Amygdala (tissue), 56 donors: Measurements from ENCODE around the gene SDCCAG8.
A peak's percentile ranks its signal among the peaks of the same experiment; 100 is the strongest.

ENCODE experiments used
- DNase-seq, 56 donors: peaks; one replicate each; lab custom pipeline; 2025; lab: John Stamatoyannopoulos, UW

The SDCCAG8 gene

DNA sequence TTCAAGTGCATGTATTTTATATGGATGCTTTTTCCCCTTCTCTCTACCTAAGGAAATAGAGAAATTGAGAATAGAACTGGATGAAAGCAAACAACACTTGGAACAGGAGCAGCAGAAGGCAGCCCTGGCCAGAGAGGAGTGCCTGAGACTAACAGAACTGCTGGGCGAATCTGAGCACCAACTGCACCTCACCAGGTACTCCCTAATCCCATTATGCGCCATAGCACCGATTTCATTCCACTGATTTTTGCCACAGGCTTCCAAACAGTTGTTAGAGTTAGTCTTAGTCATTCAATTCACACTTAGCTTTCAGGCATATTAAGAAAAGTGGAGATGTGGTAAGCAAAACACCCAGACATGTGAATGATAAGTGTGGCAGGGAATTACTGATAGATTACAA lies 122.8 kb downstream of the SDCCAG8 start:
- DNase-seq: no peak

DNA sequence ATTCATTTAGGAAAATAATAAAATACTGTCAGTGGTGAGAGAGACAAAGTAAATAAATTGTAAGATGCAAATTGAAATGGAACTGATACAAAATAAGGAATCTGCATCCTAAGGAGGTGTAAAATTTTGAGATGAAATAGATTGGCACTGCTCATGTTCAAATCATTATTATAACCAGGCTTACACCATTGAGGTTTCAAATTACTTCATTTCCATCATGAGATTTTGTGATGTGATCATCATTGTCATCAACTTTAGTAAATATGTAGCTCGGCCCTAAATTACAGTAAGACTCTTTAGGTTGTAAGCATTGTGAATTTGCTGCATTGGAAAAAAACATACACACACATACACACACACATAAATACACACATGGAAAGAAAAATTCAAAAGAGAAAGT lies 123.4 kb downstream of the SDCCAG8 start:
- no peak for DNase-seq

- no peak for DNase-seq
These were observed 123.9 kb downstream of the SDCCAG8 start for GRCh38 chr1:243379706-243380105.

DNA sequence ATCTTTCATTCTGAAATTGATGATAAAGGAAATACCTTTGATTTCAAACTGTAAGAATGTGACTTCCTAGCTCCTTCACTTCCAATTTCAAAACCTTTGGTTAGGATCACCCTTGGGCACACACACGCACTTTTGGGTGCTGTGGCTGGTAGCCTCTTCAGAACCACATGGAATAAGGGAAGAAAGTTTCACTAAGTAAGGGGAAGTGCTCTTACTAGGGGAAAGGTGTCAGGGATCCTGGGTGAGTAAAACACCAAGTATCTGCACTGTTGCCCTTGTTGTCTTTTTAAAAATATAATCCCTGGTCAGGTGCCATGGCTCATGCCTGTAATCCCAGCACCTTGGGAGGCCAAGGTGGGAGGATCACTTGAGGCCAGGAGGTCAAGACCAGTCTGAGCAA lies 132.4 kb downstream of the SDCCAG8 start:
- no peak for DNase-seq

DNA sequence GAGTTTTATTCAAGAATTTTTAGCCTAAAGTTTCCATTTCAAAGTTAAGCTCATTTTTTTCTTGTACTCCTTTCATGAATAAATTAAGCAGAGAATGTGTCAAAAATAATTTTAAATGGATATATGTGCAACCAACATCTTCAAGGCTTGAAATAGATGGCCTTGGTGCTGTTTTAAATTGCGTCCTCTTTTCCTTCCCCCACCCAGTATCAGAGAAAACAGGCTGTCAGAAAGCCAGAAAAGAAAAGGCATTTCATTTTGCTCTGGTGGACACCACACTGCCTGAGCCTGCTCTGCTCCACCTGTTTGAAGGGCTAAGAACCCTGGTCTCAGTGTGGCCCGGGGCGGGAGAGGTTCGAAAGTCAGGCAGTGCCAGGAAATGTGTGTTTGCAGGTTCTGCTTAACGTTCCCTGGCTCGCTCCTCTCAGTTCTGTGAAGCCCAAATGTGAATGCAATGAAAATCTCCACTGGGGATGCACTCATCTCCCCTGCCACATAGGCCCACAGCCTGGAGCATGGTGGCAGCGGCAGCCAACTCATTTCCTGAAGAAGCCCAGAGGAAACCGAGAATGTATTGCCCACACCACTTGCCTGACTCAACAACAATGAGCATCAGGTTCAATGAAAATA lies 134.4 kb downstream of the SDCCAG8 start:
- no peak for DNase-seq

- DNase-seq: no peak
These were observed 135.5 kb downstream of the SDCCAG8 start for GRCh38 chr1:243391355-243391754.

- DNase-seq: peak in 1 of 56 donors; percentile 17
These were observed 137.3 kb downstream of the SDCCAG8 start for GRCh38 chr1:243393096-243393495.

DNA sequence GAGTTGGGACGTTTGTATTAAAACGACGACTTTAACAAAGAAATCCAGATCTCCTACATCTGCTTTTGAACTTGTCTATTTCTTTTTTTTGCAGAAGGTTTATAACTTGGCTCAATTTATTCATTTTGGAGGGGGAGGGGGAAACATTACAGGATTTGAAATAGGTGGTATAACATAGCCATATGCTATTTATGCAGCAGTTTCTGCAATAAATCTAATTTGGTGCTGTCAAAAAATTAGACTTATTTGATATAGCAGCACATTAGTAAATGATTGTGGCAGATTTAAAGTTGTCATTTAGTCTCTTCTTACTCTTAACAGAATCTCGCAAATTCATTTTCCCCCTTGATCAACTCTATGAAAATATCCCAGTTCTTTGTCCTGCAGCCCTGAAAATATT lies 138.2 kb downstream of the SDCCAG8 start:
- DNase-seq: no peak

- no peak for DNase-seq
These were observed 139.0 kb downstream of the SDCCAG8 start for GRCh38 chr1:243394601-243395464.

DNA sequence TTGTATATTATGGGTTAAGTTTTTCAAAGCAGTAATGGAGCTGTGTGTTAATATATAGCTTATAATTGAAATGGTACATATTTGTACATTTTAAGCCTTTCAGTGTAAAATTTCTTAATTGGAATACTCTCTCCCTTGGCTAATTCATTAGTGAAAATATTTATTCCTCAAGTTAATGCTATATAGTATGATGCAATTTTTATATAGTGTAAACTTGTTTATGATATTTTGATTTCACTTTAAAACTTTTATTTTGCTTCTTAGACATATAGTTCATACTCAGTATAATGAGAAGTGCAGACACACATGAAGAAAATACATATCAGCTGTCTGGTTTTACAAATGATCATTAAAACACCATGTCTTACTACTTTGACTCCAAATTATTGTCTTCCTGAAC lies 140.6 kb downstream of the SDCCAG8 start:
- no peak for DNase-seq

DNA sequence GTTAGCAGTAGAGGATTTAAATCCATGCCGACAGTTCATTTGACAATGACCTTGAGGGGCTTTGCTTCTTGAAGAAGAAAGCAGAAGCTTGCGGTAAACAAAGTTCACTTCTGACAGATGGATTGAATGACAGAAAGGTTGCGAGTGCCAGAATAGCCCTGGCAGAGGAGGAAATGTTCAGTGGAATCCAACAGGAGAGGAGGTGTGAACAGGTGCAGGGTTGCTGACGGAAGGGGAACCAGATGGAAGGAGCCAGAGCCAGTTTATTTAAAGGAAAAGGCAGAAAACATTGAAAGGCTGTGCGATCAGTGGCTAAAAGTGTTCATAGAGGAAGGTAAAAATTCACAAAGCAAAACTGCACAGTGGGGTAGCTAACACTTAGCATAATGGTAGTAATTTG lies 141.0 kb downstream of the SDCCAG8 start:
- peak in 4 of 56 donors; percentile 13 to 29 (median 22) for DNase-seq

GRCh38 chr1:243397613-243398321 lies 141.9 kb downstream of the SDCCAG8 start:
- DNase-seq: no peak

DNA sequence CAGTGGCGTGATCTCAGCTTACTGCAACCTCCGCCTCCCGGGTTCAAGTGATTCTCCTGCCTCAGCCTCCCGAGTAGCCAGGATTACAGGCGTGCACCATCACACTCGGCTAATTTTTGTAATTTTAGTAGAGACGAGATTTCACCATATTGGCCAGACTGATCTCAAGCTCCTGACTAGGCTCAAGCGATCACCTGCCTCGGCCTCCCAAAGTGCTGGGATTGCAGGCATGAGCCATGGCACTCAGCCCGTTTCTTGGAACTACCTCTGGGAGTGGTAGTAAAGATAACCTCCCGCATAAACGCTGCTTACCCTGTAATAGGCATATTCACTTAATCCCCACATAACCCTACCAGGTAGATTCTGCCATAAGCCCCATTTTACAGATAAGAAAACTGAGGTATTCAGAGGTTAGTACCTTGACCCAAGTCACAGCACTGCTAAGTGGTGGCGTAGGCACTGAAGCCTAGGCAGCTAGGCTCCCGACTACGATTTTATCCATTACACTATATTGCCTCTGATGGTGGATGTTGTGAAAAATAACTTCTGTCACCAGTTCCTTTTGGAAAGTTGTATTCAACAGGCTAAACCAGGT lies 143.8 kb downstream of the SDCCAG8 start:
- DNase-seq: no peak

GRCh38 chr1:243402868-243403267 lies 147.0 kb downstream of the SDCCAG8 start:
- no peak for DNase-seq

GRCh38 chr1:243406424-243406823 lies 150.6 kb downstream of the SDCCAG8 start:
- no peak for DNase-seq

GRCh38 chr1:243407284-243408018 lies 151.6 kb downstream of the SDCCAG8 start:
- DNase-seq: no peak

DNA sequence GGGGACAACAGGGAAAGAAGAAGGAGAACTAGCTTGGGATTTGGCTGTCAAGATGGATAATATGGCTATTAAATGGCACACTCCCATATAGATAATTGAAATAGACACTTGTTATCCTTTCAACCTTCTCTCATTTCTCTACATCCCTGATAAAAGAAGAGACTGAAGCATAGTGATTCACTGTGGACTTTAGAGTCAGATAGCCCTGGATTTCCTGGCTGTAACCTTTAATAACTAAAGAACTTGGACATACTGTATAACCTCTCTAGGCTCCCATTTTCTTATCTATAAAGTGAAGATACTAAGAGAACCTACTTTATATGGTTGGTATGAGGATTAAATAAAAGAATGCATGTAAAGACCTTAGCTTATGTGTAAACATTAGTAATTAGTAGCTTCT lies 152.6 kb downstream of the SDCCAG8 start:
- no peak for DNase-seq

GRCh38 chr1:243409284-243409683 lies 153.4 kb downstream of the SDCCAG8 start:
- no peak for DNase-seq

- no peak for DNase-seq
These were observed 155.6 kb downstream of the SDCCAG8 start for GRCh38 chr1:243411472-243411871.

DNA sequence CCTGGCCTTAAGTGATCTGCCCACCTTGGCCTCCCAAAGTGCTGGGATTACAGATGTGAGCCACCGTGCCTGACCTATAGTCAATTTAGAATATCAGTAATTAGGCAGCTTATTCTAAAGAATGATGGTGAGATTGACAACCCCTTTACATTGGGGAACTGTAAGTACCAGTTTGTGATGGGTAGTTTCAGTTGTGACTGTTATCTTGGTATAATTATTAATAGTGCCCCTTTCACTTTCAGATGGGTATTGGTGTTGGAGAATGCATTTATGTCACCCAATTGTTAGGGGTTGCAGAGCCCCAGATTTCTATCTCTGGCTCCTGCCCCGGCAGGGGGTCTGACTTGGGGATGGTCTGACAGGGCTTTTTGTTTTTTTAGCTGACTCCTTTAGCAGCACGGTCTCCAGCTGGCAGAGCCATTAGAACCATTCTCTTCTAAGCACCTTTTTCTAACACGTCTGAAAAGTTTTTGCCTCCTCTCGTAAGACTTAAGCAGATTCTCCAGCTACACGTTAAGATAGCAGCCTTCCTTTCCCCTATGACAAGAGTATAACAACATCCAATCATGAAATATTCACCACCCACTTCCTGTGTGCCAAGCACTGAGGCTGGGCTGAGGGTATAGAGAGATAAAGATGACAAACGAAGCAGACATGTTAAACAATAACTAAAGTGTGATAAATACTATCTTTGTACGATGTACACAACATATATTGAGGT lies 157.8 kb downstream of the SDCCAG8 start:
- no peak for DNase-seq
